H1 (cell line): Measurements from ENCODE around the gene MAIP1. TPM values are rescaled to one million over a fixed set of nuclear protein-coding genes. Genes with fewer than 3 reads are reported as not detected.

Experiments
- CHD7 ChIP-seq: fragments of 300-600 bp; sonication (generic); IDR thresholded peaks from 2 replicates; pipeline ENCODE4 v1.7.1; 2012; ENCODE audit warnings: low read length, moderate library complexity, mild to moderate bottlenecking, inconsistent platforms; ENCODE audit not compliant: insufficient replicate concordance
- polyA plus RNA-seq, 7 experiments: library from polyadenylated mRNA; depleted of rRNA in 3 of 7; stranded (reverse) in 5 of 7; unstranded in 2 of 7; fragments of >200 nt in 5 of 7; fragments of 200-250 nt in 2 of 7; gene quantifications; 1 replicate in 5 of 7; 2 replicates in 1 of 7; 4 replicates in 1 of 7; pipeline versions ENCODE4 v1.2.1 to v1.2.3, GENCODE V29; 2011 to 2013; ENCODE audit warnings: missing spikeins in 2 of 7, mixed read lengths in 2 of 7
- total RNA-seq: library from RNA; stranded (reverse); fragmentation: NEBNext Ultra II Directional; extraction: Animal tissue kit (Norgen Biotek cat#: 25700); gene quantifications from 2 replicates; pipeline ENCODE4 v1.2.1, GENCODE V29; 2021

Gene MAIP1
- total and polyA plus RNA-seq, 2 of the 8 experiments (the other 6 are each of a cell fraction or from before 2014, with no cell fraction given), result 23.2 to 28.5 TPM

- no peak for TF ChIP-seq CHD7
- TF ChIP-seq, all 59 proteins: peak for 3
These were observed 24.6 kb downstream of the MAIP1 start (continued) for GRCh38 chr2:199979832-199980628.
